Mesenteric fat pad (tissue), 1 donor: ENCODE results near the gene TTPAL. TPM values are rescaled to one million over a fixed set of nuclear protein-coding genes. Genes with fewer than 3 reads are reported as not detected.
"Not testable (repeated sequence)": the region's sequence is repeated elsewhere in the genome, so short reads cannot be mapped to it uniquely, and the experiment has no call there.

Experiments used
- DNase-seq: peaks from one replicate; pipeline ENCODE4 v3.0.0-alpha.2; 2020; ENCODE audit warnings: low spot score
- total RNA-seq: library from RNA; stranded (reverse); fragmentation: NEBNext Ultra II Directional; extraction: Animal tissue kit (Norgen Biotek cat#: 25700); gene quantifications from one replicate; pipeline ENCODE4 v1.2.1, GENCODE V29; 2021
- donor health status: DM: yes; HTN: yes; CAD: no.

The TTPAL gene
- total RNA-seq, 1 donor from 2014 or later: 19.8 TPM

- no peak for DNase-seq
Measured at GRCh38 chr20:44465001-44465560, 10.6 kb upstream of the TTPAL start.

GRCh38 chr20:44467289-44467883 is 8.3 kb upstream of the TTPAL start:
- no peak for DNase-seq

GRCh38 chr20:44468044-44468782 is 7.5 kb upstream of the TTPAL start:
- DNase-seq: no peak

- DNase-seq: no peak
Measured at GRCh38 chr20:44470327-44470726, 5.3 kb upstream of the TTPAL start.

- no peak for DNase-seq
Measured at GRCh38 chr20:44471481-44471882, 4.2 kb upstream of the TTPAL start.

GRCh38 chr20:44472283-44472682 is 3.4 kb upstream of the TTPAL start:
- DNase-seq: not testable (repeated sequence)

- no peak for DNase-seq
Measured at GRCh38 chr20:44475372-44475693, 341 bp upstream of the TTPAL start.

GRCh38 chr20:44477151-44477550 is 1.5 kb downstream of the TTPAL start:
- no peak for DNase-seq

- DNase-seq: no peak
Measured at GRCh38 chr20:44478206-44478605, 2.5 kb downstream of the TTPAL start.

- no peak for DNase-seq
Measured at GRCh38 chr20:44479643-44480042, 4.0 kb downstream of the TTPAL start.

- DNase-seq: no peak
Measured at GRCh38 chr20:44480097-44480496, 4.4 kb downstream of the TTPAL start.

GRCh38 chr20:44481719-44482416 is 6.2 kb downstream of the TTPAL start:
- no peak for DNase-seq

- no peak for DNase-seq
Measured at GRCh38 chr20:44483112-44483511, 7.4 kb downstream of the TTPAL start.

GRCh38 chr20:44485078-44485829 is 9.6 kb downstream of the TTPAL start:
- no peak for DNase-seq

- DNase-seq: no peak
Measured at GRCh38 chr20:44485830-44486198, 10.1 kb downstream of the TTPAL start.

- no peak for DNase-seq
Measured at GRCh38 chr20:44488551-44488950, 12.9 kb downstream of the TTPAL start.

GRCh38 chr20:44489223-44489622 is 13.5 kb downstream of the TTPAL start:
- no peak for DNase-seq

- DNase-seq: no peak
Measured at GRCh38 chr20:44489931-44490330, 14.3 kb downstream of the TTPAL start.

GRCh38 chr20:44491635-44492395 is 16.1 kb downstream of the TTPAL start:
- no peak for DNase-seq

GRCh38 chr20:44494266-44494665 is 18.6 kb downstream of the TTPAL start:
- no peak for DNase-seq

GRCh38 chr20:44494681-44495080 is 19.0 kb downstream of the TTPAL start:
- DNase-seq: no peak
